ENCODE data around the gene KIZ. TPM values are rescaled to one million over a fixed set of nuclear protein-coding genes. Genes with fewer than 3 reads are reported as not detected.

Gene KIZ
- total and polyA plus RNA-seq, 2 donors (not counting 1 experiment from before 2014, with no cell fraction given): 19.7 to 40.4 TPM

- POLR2A ChIA-PET: no interaction called here
- DNase-seq: no peak
Measured at GRCh38 chr20:21266191-21266536, 140.3 kb downstream of the KIZ start.

DNA sequence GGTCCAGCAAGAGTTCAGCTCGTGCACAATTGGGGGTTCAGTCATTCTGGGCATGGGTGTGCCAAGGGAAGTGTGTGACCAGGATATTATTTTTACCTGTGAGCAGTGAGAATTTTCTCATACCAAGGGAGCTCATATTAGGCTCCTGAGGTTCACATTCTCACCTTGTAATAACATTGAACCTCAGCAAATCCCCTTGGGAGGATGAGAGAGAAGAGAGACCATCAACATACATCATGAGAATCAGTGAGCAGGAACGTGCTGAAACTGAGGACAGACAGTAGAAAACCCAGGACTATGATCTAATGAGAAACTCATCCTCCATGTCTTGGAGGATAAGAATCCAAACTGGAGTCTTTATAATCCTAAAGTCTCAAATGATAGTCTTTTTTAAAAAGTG is 143.9 kb downstream of the KIZ start:
- Mint-ChIP-seq H3K9me3 (ENCODE audit: insufficient read depth) (no peaks in the 10 kb centered on the region), H3K4me3 (no peak overlapping the region), H3K27me3 (peaks cover 26% of the 10 kb centered on the region), H3K27ac (no peak overlapping the region), H3K4me1 (no peaks in the 10 kb centered on the region)
- no peak overlapping the region for H3K4me2 ChIP-seq (replicated peaks; ENCODE audit: low read depth, low read length, poor library complexity, severe bottlenecking)
- ChIA-PET POLR2A (no interaction called here), CTCF (no interaction called here)
- ATAC-seq (ENCODE audit: low read depth) (no peak), DNase-seq (no peak)
- no peak overlapping the region for H2AFZ ChIP-seq (ENCODE audit: insufficient read depth, low read depth, low read length, poor library complexity, severe bottlenecking)
- peaks cover 0 to 20% (median 2%) of the 10 kb centered on the region in 4 experiments for H3K27me3 ChIP-seq (replicated peaks in 1 of 4; ENCODE audit: control extremely low read depth in 1 of 4, control insufficient read depth in 3 of 4, insufficient read depth in 4 of 4, low read length in 3 of 4)
- no peaks in the 10 kb centered on the region for H3K36me3 ChIP-seq (replicated peaks in 1 of 2; ENCODE audit: control extremely low read depth in 1 of 2, control insufficient read depth in 1 of 2, extremely low read depth in 1 of 2, insufficient read depth in 2 of 2, low read length in 1 of 2)
- peaks cover 0 to 18% (median 0%) of the 10 kb centered on the region in 3 donors for H3K9me3 ChIP-seq (ENCODE audit: control extremely low read depth in 1 of 3, control insufficient read depth in 2 of 3, insufficient read depth in 1 of 3, low read length in 2 of 3)
- no peak overlapping the region for H3K4me3 ChIP-seq (ENCODE audit: control extremely low read depth in 1 of 5, extremely low read depth in 1 of 5, insufficient read depth in 1 of 5, low read depth in 2 of 5, low read length in 4 of 5)
- intact Hi-C loops (cut with micrococcal nuclease): loop anchor here (5.0 kb wide), 1 partner anchor 1197 kb away; no protein-coding TSS in a partner anchor
- no peak overlapping the region for H3K27ac ChIP-seq (ENCODE audit: low read length in 2 of 2)
- WGBS (ENCODE audit: insufficient coverage): 40% methylated on average over 1 of the region's 2 CpGs
- H3K79me2 ChIP-seq (ENCODE audit: control insufficient read depth, insufficient read depth, low read length): no peaks in the 10 kb centered on the region
- no peaks in the 10 kb centered on the region for H4K20me1 ChIP-seq (ENCODE audit: control insufficient read depth, insufficient read depth, low read length, poor library complexity, severe bottlenecking)
- no peaks in the 10 kb centered on the region for H3K4me1 ChIP-seq (ENCODE audit: control insufficient read depth in 2 of 2, insufficient read depth in 2 of 2, low read length in 2 of 2)
- TF ChIP-seq, protein P1, sequence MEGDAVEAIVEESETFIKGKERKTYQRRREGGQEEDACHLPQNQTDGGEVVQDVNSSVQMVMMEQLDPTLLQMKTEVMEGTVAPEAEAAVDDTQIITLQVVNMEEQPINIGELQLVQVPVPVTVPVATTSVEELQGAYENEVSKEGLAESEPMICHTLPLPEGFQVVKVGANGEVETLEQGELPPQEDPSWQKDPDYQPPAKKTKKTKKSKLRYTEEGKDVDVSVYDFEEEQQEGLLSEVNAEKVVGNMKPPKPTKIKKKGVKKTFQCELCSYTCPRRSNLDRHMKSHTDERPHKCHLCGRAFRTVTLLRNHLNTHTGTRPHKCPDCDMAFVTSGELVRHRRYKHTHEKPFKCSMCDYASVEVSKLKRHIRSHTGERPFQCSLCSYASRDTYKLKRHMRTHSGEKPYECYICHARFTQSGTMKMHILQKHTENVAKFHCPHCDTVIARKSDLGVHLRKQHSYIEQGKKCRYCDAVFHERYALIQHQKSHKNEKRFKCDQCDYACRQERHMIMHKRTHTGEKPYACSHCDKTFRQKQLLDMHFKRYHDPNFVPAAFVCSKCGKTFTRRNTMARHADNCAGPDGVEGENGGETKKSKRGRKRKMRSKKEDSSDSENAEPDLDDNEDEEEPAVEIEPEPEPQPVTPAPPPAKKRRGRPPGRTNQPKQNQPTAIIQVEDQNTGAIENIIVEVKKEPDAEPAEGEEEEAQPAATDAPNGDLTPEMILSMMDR (IDR thresholded peaks at IDR 0.05): no peak
- TF ChIP-seq EZH2 (IDR thresholded peaks at IDR 0.05; ENCODE audit: borderline replicate concordance, insufficient read depth, low read depth, low read length, poor library complexity, severe bottlenecking): no peak
- H3K9ac ChIP-seq (ENCODE audit: low read length): no peak overlapping the region

More at GRCh38 chr20:21266191-21266536, 140.3 kb downstream of the KIZ start:
- Mint-ChIP-seq H3K27me3 (peaks cover 22% of the 10 kb centered on the region), H3K4me1 (no peaks in the 10 kb centered on the region), H3K4me3 (no peak overlapping the region), H3K27ac (no peak overlapping the region), H3K9me3 (ENCODE audit: insufficient read depth) (no peaks in the 10 kb centered on the region)
- Histone ChIP-seq H3K4me2 (replicated peaks; ENCODE audit: low read depth, low read length, poor library complexity, severe bottlenecking) (no peak overlapping the region), H3K9ac (ENCODE audit: low read length) (no peak overlapping the region), H3K4me1 (ENCODE audit: control insufficient read depth in 2 of 2, insufficient read depth in 2 of 2, low read length in 2 of 2) (no peaks in the 10 kb centered on the region), H3K27ac (ENCODE audit: low read length in 2 of 2) (no peak overlapping the region), H2AFZ (ENCODE audit: insufficient read depth, low read depth, low read length, poor library complexity, severe bottlenecking) (no peak overlapping the region), H3K27me3 (replicated peaks in 1 of 4; ENCODE audit: control extremely low read depth in 1 of 4, control insufficient read depth in 3 of 4, insufficient read depth in 4 of 4, low read length in 3 of 4) (peaks cover 0 to 3% (median 0%) of the 10 kb centered on the region in 4 experiments), H3K4me3 (ENCODE audit: control extremely low read depth in 1 of 5, extremely low read depth in 1 of 5, insufficient read depth in 1 of 5, low read depth in 2 of 5, low read length in 4 of 5) (no peak overlapping the region), H3K36me3 (replicated peaks in 1 of 2; ENCODE audit: control extremely low read depth in 1 of 2, control insufficient read depth in 1 of 2, extremely low read depth in 1 of 2, insufficient read depth in 2 of 2, low read length in 1 of 2) (no peaks in the 10 kb centered on the region), H3K9me3 (ENCODE audit: control extremely low read depth in 1 of 3, control insufficient read depth in 2 of 3, insufficient read depth in 1 of 3, low read length in 2 of 3) (peaks cover 0 to 13% (median 0%) of the 10 kb centered on the region in 3 donors), H3K79me2 (ENCODE audit: control insufficient read depth, insufficient read depth, low read length) (no peaks in the 10 kb centered on the region), H4K20me1 (ENCODE audit: control insufficient read depth, insufficient read depth, low read length, poor library complexity, severe bottlenecking) (no peaks in the 10 kb centered on the region)
- WGBS (ENCODE audit: insufficient coverage): 90% methylated on average over 5 of the region's 5 CpGs
- TF ChIP-seq, protein P1 (IDR thresholded peaks at IDR 0.05): no peak
- ATAC-seq (ENCODE audit: low read depth): no peak
- intact Hi-C loops (cut with micrococcal nuclease): no loop called here
- CTCF ChIA-PET: interaction anchor here (1.1 kb wide), 1 partner anchor 30 kb away, joined by 3 read pairs; no protein-coding TSS in a partner anchor
